ENCODE results near the gene ARFGEF3.
"Not testable (repeated sequence)": the region's sequence is repeated elsewhere in the genome, so short reads cannot be mapped to it uniquely, and the experiment has no call there.

The ARFGEF3 gene

GRCh38 chr6:138206862-138207261 lies 45.1 kb downstream of the ARFGEF3 start:
- Histone ChIP-seq H3K9me3 (ENCODE audit: control insufficient read depth, low read length) (no peaks in the 10 kb centered on the region), H3K4me1 (ENCODE audit: control insufficient read depth, insufficient read depth, low read length) (no peaks in the 10 kb centered on the region), H3K4me3 (ENCODE audit: insufficient read depth, low read depth, low read length) (no peak overlapping the region), H3K27me3 (ENCODE audit: control insufficient read depth, insufficient read depth, low read length, poor library complexity, severe bottlenecking) (no peaks in the 10 kb centered on the region), H3K36me3 (ENCODE audit: control insufficient read depth, insufficient read depth, low read length) (no peaks in the 10 kb centered on the region), H3K27ac (ENCODE audit: insufficient read depth, low read depth, low read length, poor library complexity, severe bottlenecking) (no peak overlapping the region)

DNA sequence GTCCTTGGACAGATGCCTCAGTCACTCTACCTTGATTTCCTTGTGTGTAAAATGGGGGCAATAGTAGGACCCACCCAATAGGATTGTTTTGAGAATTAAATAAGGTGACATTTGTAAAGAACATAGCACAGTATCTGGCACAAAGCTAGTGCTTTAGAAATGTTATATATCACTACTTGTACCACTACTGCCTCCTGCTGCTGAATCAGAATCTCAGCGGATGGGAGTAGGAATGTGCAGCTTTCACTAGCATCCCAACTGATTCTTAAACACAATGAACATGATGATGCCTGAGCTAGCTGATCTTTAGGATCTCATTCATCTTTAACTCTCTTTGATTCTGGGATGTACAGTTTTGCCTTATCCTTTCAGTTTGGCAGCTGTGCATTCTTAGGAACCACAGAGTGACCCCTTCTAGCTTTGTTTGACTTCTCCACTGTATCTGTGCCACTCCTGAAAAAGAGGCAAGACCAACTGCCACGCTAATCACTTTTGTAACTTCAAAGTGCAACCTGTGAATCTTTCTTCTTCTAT lies 49.4 kb downstream of the ARFGEF3 start:
- Histone ChIP-seq H3K4me1 (ENCODE audit: control insufficient read depth, insufficient read depth, low read length) (no peaks in the 10 kb centered on the region), H3K27ac (ENCODE audit: insufficient read depth, low read depth, low read length, poor library complexity, severe bottlenecking) (no peak overlapping the region), H3K9me3 (ENCODE audit: control insufficient read depth, low read length) (no peaks in the 10 kb centered on the region), H3K27me3 (ENCODE audit: control insufficient read depth, insufficient read depth, low read length, poor library complexity, severe bottlenecking) (no peaks in the 10 kb centered on the region), H3K36me3 (ENCODE audit: control insufficient read depth, insufficient read depth, low read length) (no peaks in the 10 kb centered on the region), H3K4me3 (ENCODE audit: insufficient read depth, low read depth, low read length) (no peak overlapping the region)
- 87 to 93% methylated on average over 2 of the region's 2 CpGs for WGBS, 2 experiments

DNA sequence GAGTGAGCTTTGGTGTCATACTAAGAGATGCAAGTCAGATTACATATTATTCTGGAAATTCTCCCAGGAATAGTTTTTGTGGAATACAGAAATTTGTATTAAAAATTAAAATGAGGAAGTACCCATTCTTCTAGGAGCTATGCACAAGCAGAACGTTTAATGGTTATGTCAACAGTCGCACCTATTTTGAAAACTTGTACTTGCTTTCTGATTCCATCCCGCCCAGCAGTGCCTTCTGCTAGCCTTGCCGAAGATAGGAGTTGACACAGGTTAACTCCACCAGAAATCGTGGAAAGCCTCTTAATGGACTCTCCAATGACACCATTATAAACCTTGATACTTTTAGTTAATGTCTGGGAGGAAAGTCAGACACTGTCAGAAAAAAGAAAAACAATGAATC lies 49.9 kb downstream of the ARFGEF3 start:
- H3K4me3 ChIP-seq (ENCODE audit: insufficient read depth, low read depth, low read length), result no peak overlapping the region
- WGBS, 2 experiments, result 95 to 96% methylated on average over 5 of the region's 5 CpGs
- H3K36me3 ChIP-seq (ENCODE audit: control insufficient read depth, insufficient read depth, low read length), result no peaks in the 10 kb centered on the region
- H3K4me1 ChIP-seq (ENCODE audit: control insufficient read depth, insufficient read depth, low read length), result no peaks in the 10 kb centered on the region
- H3K27ac ChIP-seq (ENCODE audit: insufficient read depth, low read depth, low read length, poor library complexity, severe bottlenecking), result no peak overlapping the region
- no peaks in the 10 kb centered on the region for H3K9me3 ChIP-seq (ENCODE audit: control insufficient read depth, low read length)
- H3K27me3 ChIP-seq (ENCODE audit: control insufficient read depth, insufficient read depth, low read length, poor library complexity, severe bottlenecking), result no peaks in the 10 kb centered on the region

DNA sequence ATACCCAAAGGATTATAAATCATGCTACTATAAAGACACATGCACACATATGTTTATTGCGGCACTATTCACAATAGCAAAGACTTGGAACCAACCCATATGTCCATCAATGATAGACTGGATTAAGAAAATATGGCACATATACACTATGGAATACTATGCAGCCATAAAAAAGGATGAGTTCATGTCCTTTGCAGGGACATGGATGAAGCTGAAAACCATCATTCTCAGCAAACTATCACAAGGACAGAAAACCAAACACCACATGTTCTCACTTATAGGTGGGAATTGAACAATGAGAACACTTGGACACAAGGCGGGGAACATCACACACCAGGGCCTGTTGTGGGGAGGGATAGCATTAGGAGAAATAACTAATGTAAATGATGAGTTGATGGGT lies 50.8 kb downstream of the ARFGEF3 start:
- H3K4me3 ChIP-seq (ENCODE audit: insufficient read depth, low read depth, low read length); H3K27ac ChIP-seq (ENCODE audit: insufficient read depth, low read depth, low read length, poor library complexity, severe bottlenecking); H3K9me3 ChIP-seq (ENCODE audit: control insufficient read depth, low read length); H3K27me3 ChIP-seq (ENCODE audit: control insufficient read depth, insufficient read depth, low read length, poor library complexity, severe bottlenecking); H3K36me3 ChIP-seq (ENCODE audit: control insufficient read depth, insufficient read depth, low read length); H3K4me1 ChIP-seq (ENCODE audit: control insufficient read depth, insufficient read depth, low read length): not testable (repeated sequence)
- WGBS, 2 experiments, result 90 to 96% methylated on average over 1 of the region's 2 CpGs

- H3K4me1 ChIP-seq (ENCODE audit: control insufficient read depth, insufficient read depth, low read length), result no peaks in the 10 kb centered on the region
- no peaks in the 10 kb centered on the region for H3K27me3 ChIP-seq (ENCODE audit: control insufficient read depth, insufficient read depth, low read length, poor library complexity, severe bottlenecking)
- H3K9me3 ChIP-seq (ENCODE audit: control insufficient read depth, low read length), result no peaks in the 10 kb centered on the region
- H3K4me3 ChIP-seq (ENCODE audit: insufficient read depth, low read depth, low read length), result no peak overlapping the region
- 95% methylated on average over 7 of the region's 7 CpGs for WGBS, 2 experiments
- no peak overlapping the region for H3K27ac ChIP-seq (ENCODE audit: insufficient read depth, low read depth, low read length, poor library complexity, severe bottlenecking)
- H3K36me3 ChIP-seq (ENCODE audit: control insufficient read depth, insufficient read depth, low read length), result no peaks in the 10 kb centered on the region
These were observed 53.5 kb downstream of the ARFGEF3 start for GRCh38 chr6:138215093-138215782.

- Histone ChIP-seq H3K27ac (ENCODE audit: insufficient read depth, low read depth, low read length, poor library complexity, severe bottlenecking) (no peak within 1 kb of the TSS), H3K9me3 (ENCODE audit: control insufficient read depth, low read length) (no peaks in the 10 kb centered on the region), H3K27me3 (ENCODE audit: control insufficient read depth, insufficient read depth, low read length, poor library complexity, severe bottlenecking) (no peaks in the 10 kb centered on the region), H3K4me3 (ENCODE audit: insufficient read depth, low read depth, low read length) (no peak within 1 kb of the TSS), H3K36me3 (ENCODE audit: control insufficient read depth, insufficient read depth, low read length) (no peaks in the 10 kb centered on the region), H3K4me1 (ENCODE audit: control insufficient read depth, insufficient read depth, low read length) (no peaks in the 10 kb centered on the region)
- WGBS, 2 experiments, result 96 to 100% methylated on average over 1 to 2 of the region's 2 CpGs
These were observed 56.7 kb downstream of the ARFGEF3 start, which contains the start of gene PBOV1 for GRCh38 chr6:138218449-138218848. PBOV1 (minus strand) TSS chr6:138218491; CDS start chr6:138218395, 96 bp downstream.

GRCh38 chr6:138219398-138219797 lies 57.7 kb downstream of the ARFGEF3 start:
- Histone ChIP-seq H3K27me3 (ENCODE audit: control insufficient read depth, insufficient read depth, low read length, poor library complexity, severe bottlenecking) (no peaks in the 10 kb centered on the region), H3K4me1 (ENCODE audit: control insufficient read depth, insufficient read depth, low read length) (no peaks in the 10 kb centered on the region), H3K9me3 (ENCODE audit: control insufficient read depth, low read length) (no peaks in the 10 kb centered on the region), H3K27ac (ENCODE audit: insufficient read depth, low read depth, low read length, poor library complexity, severe bottlenecking) (no peak overlapping the region), H3K36me3 (ENCODE audit: control insufficient read depth, insufficient read depth, low read length) (no peaks in the 10 kb centered on the region), H3K4me3 (ENCODE audit: insufficient read depth, low read depth, low read length) (no peak overlapping the region)
- WGBS, 2 experiments, result 70 to 79% methylated on average over 3 of the region's 3 CpGs

DNA sequence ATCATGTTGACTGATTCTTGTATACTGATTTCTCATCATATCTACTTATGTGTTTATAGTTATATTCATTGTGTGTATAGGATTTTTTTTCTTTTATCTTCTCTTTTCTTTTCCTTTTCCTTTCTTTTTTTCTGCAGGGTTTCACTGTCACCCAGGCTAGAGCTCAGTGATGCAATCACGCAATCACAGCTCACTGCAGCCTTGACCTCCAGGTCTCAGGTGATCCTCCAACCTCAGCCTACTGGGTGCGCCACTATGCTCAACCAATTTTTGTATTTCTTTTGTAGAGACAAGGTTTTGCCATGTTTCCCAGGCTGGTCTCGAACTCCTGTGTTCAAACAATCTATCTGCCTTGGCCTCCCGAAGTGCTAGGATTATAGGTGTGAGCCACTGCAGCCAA lies 58.2 kb downstream of the ARFGEF3 start:
- H3K9me3 ChIP-seq (ENCODE audit: control insufficient read depth, low read length), result no peaks in the 10 kb centered on the region
- no peak overlapping the region for H3K4me3 ChIP-seq (ENCODE audit: insufficient read depth, low read depth, low read length)
- H3K27me3 ChIP-seq (ENCODE audit: control insufficient read depth, insufficient read depth, low read length, poor library complexity, severe bottlenecking), result no peaks in the 10 kb centered on the region
- 87 to 90% methylated on average over 4 of the region's 4 CpGs for WGBS, 2 experiments
- H3K27ac ChIP-seq (ENCODE audit: insufficient read depth, low read depth, low read length, poor library complexity, severe bottlenecking), result no peak overlapping the region
- no peaks in the 10 kb centered on the region for H3K36me3 ChIP-seq (ENCODE audit: control insufficient read depth, insufficient read depth, low read length)
- no peaks in the 10 kb centered on the region for H3K4me1 ChIP-seq (ENCODE audit: control insufficient read depth, insufficient read depth, low read length)

DNA sequence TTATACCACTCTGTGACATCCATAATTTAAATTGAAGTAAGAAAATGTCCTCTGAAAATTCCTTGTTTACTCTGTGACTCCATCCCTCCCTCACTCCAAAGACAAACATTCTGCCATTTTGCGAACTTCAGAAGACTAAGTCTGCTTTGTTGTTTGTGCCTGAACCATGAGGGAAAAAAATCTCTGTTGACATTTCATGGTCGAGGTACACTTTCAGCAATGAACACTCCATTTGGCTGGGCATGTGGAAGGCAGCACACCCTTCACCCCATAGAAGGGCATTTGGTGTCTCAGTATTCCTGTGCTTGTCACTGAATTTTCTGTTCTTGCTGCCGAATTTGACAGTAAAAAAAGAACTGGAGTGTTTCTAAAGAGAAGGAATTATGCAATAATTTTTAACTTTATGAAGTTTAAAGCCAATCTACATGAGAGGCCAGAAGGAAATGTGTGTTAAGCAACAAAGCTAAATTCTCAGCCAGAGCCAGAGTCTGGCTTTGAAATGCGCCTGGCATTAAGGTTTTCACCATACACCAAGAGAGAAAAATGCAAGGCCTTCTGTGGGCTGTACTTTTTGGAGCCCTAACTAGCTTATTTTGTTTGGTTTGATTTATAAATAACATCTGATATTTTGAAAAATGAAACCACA lies 61.3 kb downstream of the ARFGEF3 start:
- Histone ChIP-seq H3K9me3 (ENCODE audit: control insufficient read depth, low read length) (no peaks in the 10 kb centered on the region), H3K4me3 (ENCODE audit: insufficient read depth, low read depth, low read length) (no peak overlapping the region), H3K36me3 (ENCODE audit: control insufficient read depth, insufficient read depth, low read length) (no peaks in the 10 kb centered on the region), H3K27me3 (ENCODE audit: control insufficient read depth, insufficient read depth, low read length, poor library complexity, severe bottlenecking) (no peaks in the 10 kb centered on the region), H3K27ac (ENCODE audit: insufficient read depth, low read depth, low read length, poor library complexity, severe bottlenecking) (no peak overlapping the region), H3K4me1 (ENCODE audit: control insufficient read depth, insufficient read depth, low read length) (no peaks in the 10 kb centered on the region)
- WGBS, 2 experiments, result 85 to 88% methylated on average over 4 of the region's 4 CpGs

GRCh38 chr6:138225953-138226352 lies 64.2 kb downstream of the ARFGEF3 start:
- H3K27me3 ChIP-seq (ENCODE audit: control insufficient read depth, insufficient read depth, low read length, poor library complexity, severe bottlenecking), result no peaks in the 10 kb centered on the region
- H3K27ac ChIP-seq (ENCODE audit: insufficient read depth, low read depth, low read length, poor library complexity, severe bottlenecking), result no peak overlapping the region
- H3K9me3 ChIP-seq (ENCODE audit: control insufficient read depth, low read length), result no peaks in the 10 kb centered on the region
- H3K36me3 ChIP-seq (ENCODE audit: control insufficient read depth, insufficient read depth, low read length), result no peaks in the 10 kb centered on the region
- H3K4me3 ChIP-seq (ENCODE audit: insufficient read depth, low read depth, low read length), result no peak overlapping the region
- peaks cover 10% of the 10 kb centered on the region for H3K4me1 ChIP-seq (ENCODE audit: control insufficient read depth, insufficient read depth, low read length)
- 92 to 95% methylated on average over 4 of the region's 4 CpGs for WGBS, 2 experiments

All from ectodermal cell (in vitro differentiated cells).